H1 (cell line): Measurements from ENCODE around the gene SNX32. TPM values are rescaled to one million over a fixed set of nuclear protein-coding genes. Genes with fewer than 3 reads are reported as not detected.

Experiments used
- CTCF ChIA-PET: fragments of 300-600 bp; sonication (Branson Sonifier 250); formaldehyde crosslinking; loops from one replicate; lab custom pipeline; 2021; ENCODE audit not compliant: partially characterized antibody; lab: Charles Lee
- POLR2A ChIA-PET: fragments of 300-600 bp; sonication (Branson Sonifier 250); formaldehyde crosslinking; loops from one replicate; lab custom pipeline; 2021; ENCODE audit warnings: inconsistent platforms; ENCODE audit not compliant: partially characterized antibody; lab: Charles Lee
- DNase-seq, 2 experiments: peaks; one replicate each; pipeline versions ENCODE4 v3.0.0 to v3.0.0-alpha.2; 2010 to 2022; ENCODE audit warnings: low spot score in 2 of 2, low read depth in 1 of 2, mixed read lengths in 1 of 2
- FAIRE-seq: peaks from 2 replicates; lab custom pipeline; 2011; peaks lifted over from hg19 to GRCh38; lab: Jason Lieb, UNC
- H2AFZ ChIP-seq: 2 replicates; pipeline ENCODE4 v1.8.1; 2012; ENCODE audit warnings: low read length, inconsistent platforms
- H2AK5ac ChIP-seq: 2 replicates; pipeline ENCODE4 v1.6.1; 2013; ENCODE audit warnings: low read depth, low read length
- H2BK120ac ChIP-seq: replicated peaks from 2 replicates; pipeline ENCODE3; 2013; ENCODE audit warnings: low read depth, low read length, inconsistent platforms
- H2BK12ac ChIP-seq: 2 replicates; pipeline ENCODE4 v1.6.1; 2013; ENCODE audit warnings: low read depth, low read length
- H2BK15ac ChIP-seq: 2 replicates; pipeline ENCODE4 v1.6.1; 2013; ENCODE audit warnings: low read length
- H2BK20ac ChIP-seq: 2 replicates; pipeline ENCODE4 v1.6.1; 2013; ENCODE audit warnings: low read length
- H2BK5ac ChIP-seq: 2 replicates; pipeline ENCODE4 v1.6.1; 2013; ENCODE audit warnings: low read depth, low read length
- H3K14ac ChIP-seq: 2 replicates; pipeline ENCODE4 v1.6.1; 2013; ENCODE audit warnings: inconsistent platforms; ENCODE audit not compliant: insufficient read length
- H3K18ac ChIP-seq: 2 replicates; pipeline ENCODE4 v1.6.1; 2013; ENCODE audit warnings: low read length; ENCODE audit errors: extremely low read depth
- H3K23ac ChIP-seq: 2 replicates; pipeline ENCODE4 v1.6.1; 2013; ENCODE audit warnings: inconsistent platforms; ENCODE audit not compliant: insufficient read length
- H3K23me2 ChIP-seq: 2 replicates; pipeline ENCODE4 v1.6.1; 2013; ENCODE audit warnings: low read depth, low read length
- H3K27ac ChIP-seq: 2 replicates; pipeline ENCODE4 v1.6.1; 2011; ENCODE audit warnings: low read depth, low read length, inconsistent platforms
- H3K27me3 ChIP-seq, 4 experiments: replicated peaks in 1 of 4; 1 replicate in 1 of 4; 2 replicates in 3 of 4; pipeline versions ENCODE4 v1.6.1 to v1.8.1; 2011 to 2013; ENCODE audit warnings: low read length in 3 of 4, mild to moderate bottlenecking in 3 of 4, inconsistent platforms in 2 of 4, mixed read lengths in 2 of 4, moderate library complexity in 1 of 4; ENCODE audit not compliant: control insufficient read depth in 3 of 4, insufficient read depth in 3 of 4; ENCODE audit errors: extremely low read depth in 1 of 4
- H3K36me3 ChIP-seq, 4 experiments: 2 replicates each; pipeline versions ENCODE4 v1.6.1 to v1.8.1; 2011 to 2013; ENCODE audit warnings: mild to moderate bottlenecking in 4 of 4, low read length in 3 of 4, moderate library complexity in 2 of 4, control low read depth in 1 of 4, inconsistent platforms in 1 of 4; ENCODE audit not compliant: insufficient read depth in 4 of 4, control insufficient read depth in 2 of 4
- H3K4ac ChIP-seq: replicated peaks from 2 replicates; pipeline ENCODE3; 2013; ENCODE audit warnings: low read length, low read depth, mixed read lengths, inconsistent platforms; ENCODE audit not compliant: insufficient read length
- H3K4me1 ChIP-seq, 4 experiments: replicated peaks in 1 of 4; 1 replicate in 1 of 4; 2 replicates in 3 of 4; pipeline versions ENCODE4 v1.6.1 to v1.8.1; 2011 to 2013; ENCODE audit warnings: low read length in 3 of 4, inconsistent platforms in 2 of 4, mixed read lengths in 1 of 4; ENCODE audit not compliant: insufficient read depth in 4 of 4, control insufficient read depth in 3 of 4
- H3K4me2 ChIP-seq, 2 experiments: 2 replicates each; pipeline versions ENCODE4 v1.6.1 to v1.8.1; 2011 to 2013; ENCODE audit warnings: low read depth in 2 of 2, low read length in 2 of 2, control low read depth in 1 of 2, inconsistent platforms in 1 of 2, mild to moderate bottlenecking in 1 of 2; ENCODE audit not compliant: insufficient read depth in 1 of 2
- H3K4me3 ChIP-seq, 4 experiments: fragments of 200-600, 300-600 bp in 1 of 4; sonication (generic), shearing (Covaris generic), sonication (Bioruptor Twin) in 1 of 4; 2 replicates each; pipeline versions ENCODE4 v1.5.1 to v1.8.1; 2011 to 2016; ENCODE audit warnings: low read length in 4 of 4, low read depth in 3 of 4, control low read depth in 2 of 4, inconsistent platforms in 2 of 4, mild to moderate bottlenecking in 2 of 4, mixed read lengths in 1 of 4, moderate library complexity in 1 of 4; ENCODE audit not compliant: insufficient read depth in 2 of 4; ENCODE audit errors: extremely low read depth in 1 of 4
- H3K56ac ChIP-seq: replicated peaks from 2 replicates; pipeline ENCODE3; 2013; ENCODE audit warnings: low read depth, mild to moderate bottlenecking, mixed read lengths, low read length, inconsistent platforms; ENCODE audit not compliant: insufficient read length
- H3K79me1 ChIP-seq: 2 replicates; pipeline ENCODE4 v1.6.1; 2013; ENCODE audit warnings: low read depth, low read length, control low read depth
- H3K79me2 ChIP-seq, 2 experiments: 2 replicates each; pipeline versions ENCODE4 v1.6.1 to v1.8.1; 2012 to 2013; ENCODE audit warnings: low read length in 2 of 2, mild to moderate bottlenecking in 2 of 2, inconsistent platforms in 1 of 2; ENCODE audit not compliant: insufficient read depth in 2 of 2, control insufficient read depth in 1 of 2
- H3K9ac ChIP-seq, 4 experiments: replicated peaks in 1 of 4; 1 replicate in 1 of 4; 2 replicates in 3 of 4; pipeline versions ENCODE4 v1.6.1 to v1.8.1; 2011 to 2013; ENCODE audit warnings: low read depth in 3 of 4, low read length in 3 of 4, control low read depth in 2 of 4, mild to moderate bottlenecking in 2 of 4, moderate library complexity in 2 of 4, inconsistent platforms in 1 of 4; ENCODE audit errors: extremely low read depth in 1 of 4
- H3K9me3 ChIP-seq, 2 experiments: 2 replicates each; pipeline versions ENCODE4 v1.6.1 to v1.8.1; 2012 to 2013; ENCODE audit warnings: mild to moderate bottlenecking in 2 of 2, moderate library complexity in 2 of 2, control low read depth in 1 of 2, inconsistent platforms in 1 of 2, low read depth in 1 of 2, low read length in 1 of 2, mixed read lengths in 1 of 2; ENCODE audit not compliant: insufficient read depth in 2 of 2
- H4K20me1 ChIP-seq, 2 experiments: replicated peaks in 1 of 2; 2 replicates each; pipeline versions ENCODE3 to v1.8.1; 2011 to 2013; ENCODE audit warnings: inconsistent platforms in 2 of 2, low read length in 2 of 2, mild to moderate bottlenecking in 1 of 2; ENCODE audit not compliant: insufficient read depth in 2 of 2, control insufficient read depth in 1 of 2
- H4K5ac ChIP-seq: 2 replicates; pipeline ENCODE4 v1.6.1; 2013; ENCODE audit warnings: low read length, low read depth, mixed read lengths, inconsistent platforms; ENCODE audit not compliant: insufficient read length
- H4K8ac ChIP-seq: 2 replicates; pipeline ENCODE4 v1.8.0; 2013; ENCODE audit warnings: mild to moderate bottlenecking, moderate library complexity, low read length, inconsistent platforms; ENCODE audit not compliant: insufficient read depth; ENCODE audit errors: extremely low read depth
- H4K91ac ChIP-seq: replicated peaks from 2 replicates; pipeline ENCODE3; 2013; ENCODE audit warnings: low read length, mixed read lengths, inconsistent platforms; ENCODE audit not compliant: insufficient read length
- CBX8 ChIP-seq: fragments of 300-800, 300-1000 bp; sonication (generic); IDR thresholded peaks from 2 replicates; pipeline ENCODE4 v1.7.1; 2016; ENCODE audit warnings: low read depth, low read length, borderline replicate concordance
- CHD2 ChIP-seq: IDR thresholded peaks from 2 replicates; pipeline ENCODE4 v1.6.1; 2012; ENCODE audit warnings: low read length, improper control_type of control experiment
- EZH2 ChIP-seq: fragments of 200-600 bp; sonication (generic); IDR thresholded peaks from 2 replicates; pipeline ENCODE4 v1.7.1; 2012; ENCODE audit warnings: low read depth, mild to moderate bottlenecking, moderate library complexity, low read length, inconsistent platforms; ENCODE audit not compliant: severe bottlenecking
- JUND ChIP-seq: IDR thresholded peaks from 2 replicates; pipeline ENCODE4 v1.6.1; 2011; ENCODE audit warnings: mild to moderate bottlenecking, improper control_type of control experiment, low read length
- SIX5 ChIP-seq: IDR thresholded peaks from 2 replicates; pipeline ENCODE4 v1.6.1; 2011; ENCODE audit warnings: mild to moderate bottlenecking, low read depth, low read length
- SP1 ChIP-seq: IDR thresholded peaks from 2 replicates; pipeline ENCODE4 v1.6.1; 2011; ENCODE audit warnings: low read depth, low read length
- WGBS, 2 experiments: shearing (Covaris generic) in 1 of 2; methylation state at CpG; one replicate each; pipeline versions ENCODE4 v1.1.6 to v1.1.7; 2013 to 2015; ENCODE audit warnings: low lambda C conversion rate in 2 of 2, mixed read lengths in 2 of 2, inconsistent platforms in 1 of 2, low coverage in 1 of 2, missing lambda C conversion rate in 1 of 2; ENCODE audit not compliant: insufficient replicate concordance in 2 of 2, insufficient coverage in 1 of 2, insufficient read length in 1 of 2; ENCODE audit errors: extremely low coverage in 1 of 2, missing lambda C conversion rate in 1 of 2; 5-methylcytosine and 5-hydroxymethylcytosine counted together
- polyA plus RNA-seq, 7 experiments: library from polyadenylated mRNA; depleted of rRNA in 3 of 7; stranded (reverse) in 5 of 7; unstranded in 2 of 7; fragments of >200 nt in 5 of 7; fragments of 200-250 nt in 2 of 7; gene quantifications; 1 replicate in 5 of 7; 2 replicates in 1 of 7; 4 replicates in 1 of 7; pipeline versions ENCODE4 v1.2.1 to v1.2.3, GENCODE V29; 2011 to 2013; ENCODE audit warnings: missing spikeins in 2 of 7, mixed read lengths in 2 of 7
- total RNA-seq: library from RNA; stranded (reverse); fragmentation: NEBNext Ultra II Directional; extraction: Animal tissue kit (Norgen Biotek cat#: 25700); gene quantifications from 2 replicates; pipeline ENCODE4 v1.2.1, GENCODE V29; 2021

The SNX32 gene
- total and polyA plus RNA-seq, 2 of the 8 experiments (the other 6 are each of a cell fraction or from before 2014, with no cell fraction given): 0.76 to 2.2 TPM

DNA sequence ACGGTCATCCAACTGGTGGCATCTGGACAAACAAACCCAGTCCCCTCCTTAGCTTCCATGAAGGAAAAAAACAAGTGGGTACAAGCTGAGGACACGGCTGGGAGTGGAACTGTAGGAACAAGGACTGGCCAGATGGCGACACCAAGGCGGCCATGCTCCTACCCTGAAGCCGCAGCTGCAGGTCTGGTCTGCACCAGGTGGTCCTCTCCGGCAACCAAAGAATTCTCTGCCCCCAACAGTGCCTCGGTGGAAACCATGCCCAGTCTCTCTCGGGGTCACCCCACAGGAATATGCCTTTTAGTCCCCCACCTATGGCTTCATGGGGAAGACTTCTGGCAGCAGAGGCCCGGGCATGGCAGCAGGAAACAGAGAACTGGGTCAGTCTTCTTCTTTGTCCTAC, 24.3 kb upstream of the SNX32 start:
- H3K79me2 ChIP-seq: no peaks in the 10 kb centered on the region
- no peak overlapping the region for H2AK5ac ChIP-seq
- FAIRE-seq (no peak), DNase-seq (no peak)
- no peak overlapping the region for H3K4me3 ChIP-seq
- ChIA-PET POLR2A (interaction anchor here (0.7 to 1.9 kb wide), 5 partner anchors 8 to 49 kb away, joined by 3 to 9 read pairs (median 3); partner anchors contain the start of genes CFL1 and OVOL1), CTCF (interaction anchor here (0.5 to 4.2 kb wide), 14 partner anchors 8 to 326 kb away, joined by 3 to 40 read pairs (median 4); partner anchors contain the start of gene AP5B1)
- no peak overlapping the region for H2AFZ ChIP-seq
- H2BK5ac ChIP-seq: no peak overlapping the region
- H3K36me3 ChIP-seq: no peaks in the 10 kb centered on the region
- no peak overlapping the region for H3K23ac ChIP-seq
- H2BK12ac ChIP-seq: no peak overlapping the region
- H3K9ac ChIP-seq: no peak overlapping the region
- peaks cover 0 to 5% of the 10 kb centered on the region in 2 experiments for H4K20me1 ChIP-seq
- no peaks in the 10 kb centered on the region for H3K4me1 ChIP-seq
- H3K23me2 ChIP-seq: no peaks in the 10 kb centered on the region
- H3K9me3 ChIP-seq: no peaks in the 10 kb centered on the region
- H4K5ac ChIP-seq: no peak overlapping the region
- no peak overlapping the region for H3K4ac ChIP-seq
- no peak overlapping the region for H4K91ac ChIP-seq
- H3K79me1 ChIP-seq: peaks cover 2% of the 10 kb centered on the region; the same call in 1 of the 2 replicates
- no peak overlapping the region for H3K27ac ChIP-seq
- no peak overlapping the region for H3K4me2 ChIP-seq
- no peak overlapping the region; the same call in 1 of the 2 replicates for H4K8ac ChIP-seq
- H2BK120ac ChIP-seq: no peak overlapping the region
- H2BK20ac ChIP-seq: no peak overlapping the region
- H3K56ac ChIP-seq: no peak overlapping the region
- H3K27me3 ChIP-seq: no peaks in the 10 kb centered on the region; a peak in 2 of 7 replicates
- WGBS, 2 experiments: 93% methylated on average over 9 of the region's 9 CpGs; no CpG with 5 or more reads in 1 of the 2 experiments
- H3K14ac ChIP-seq: no peak overlapping the region
- no peak overlapping the region for H2BK15ac ChIP-seq
- H3K18ac ChIP-seq: no peak overlapping the region
- TF ChIP-seq EZH2 (no peak), CHD2 (no peak), CBX8 (no peak), JUND (no peak), SP1 (no peak), SIX5 (no peak)
